Astrocyte (in vitro differentiated cells and primary cell): ENCODE measurements around the gene RNF207. TPM values are rescaled to one million over a fixed set of nuclear protein-coding genes. Genes with fewer than 3 reads are reported as not detected.

Experiments used
- DNase-seq: peaks from one replicate; pipeline ENCODE4 v3.0.0-alpha.2; 2010; ENCODE audit warnings: low read depth
- FAIRE-seq: peaks from 2 replicates; lab custom pipeline; 2011; peaks lifted over from hg19 to GRCh38; lab: Jason Lieb, UNC
- H2AFZ ChIP-seq: 2 replicates; pipeline ENCODE4 v1.6.0; 2012; ENCODE audit warnings: low read depth, low read length, inconsistent platforms
- H3K27ac ChIP-seq: 2 replicates; pipeline ENCODE4 v1.5.1; 2011; ENCODE audit warnings: low read depth, low read length, inconsistent platforms
- H3K27me3 ChIP-seq: 2 replicates; pipeline ENCODE4 v1.6.0; 2011; ENCODE audit warnings: low read length, inconsistent platforms; ENCODE audit not compliant: insufficient read depth
- H3K36me3 ChIP-seq: 2 replicates; pipeline ENCODE4 v1.5.1; 2011; ENCODE audit warnings: low read length, inconsistent platforms; ENCODE audit not compliant: insufficient read depth
- H3K4me1 ChIP-seq: 2 replicates; pipeline ENCODE4 v1.5.1; 2011; ENCODE audit warnings: low read length, inconsistent platforms; ENCODE audit not compliant: insufficient read depth
- H3K4me2 ChIP-seq: 2 replicates; pipeline ENCODE4 v1.6.0; 2012; ENCODE audit warnings: low read length, inconsistent platforms
- H3K4me3 ChIP-seq: 2 replicates; pipeline ENCODE4 v1.5.1; 2011; ENCODE audit warnings: low read depth, mild to moderate bottlenecking, low read length, inconsistent platforms; ENCODE audit not compliant: insufficient read depth
- H3K79me2 ChIP-seq: 2 replicates; pipeline ENCODE4 v1.6.0; 2012; ENCODE audit warnings: mild to moderate bottlenecking, low read length, inconsistent platforms; ENCODE audit not compliant: insufficient read depth
- H3K9ac ChIP-seq: 2 replicates; pipeline ENCODE4 v1.6.0; 2012; ENCODE audit warnings: mild to moderate bottlenecking, low read length, inconsistent platforms
- H3K9me3 ChIP-seq: 2 replicates; pipeline ENCODE4 v1.5.1; 2012; ENCODE audit warnings: low read depth, mild to moderate bottlenecking, low read length, inconsistent platforms; ENCODE audit not compliant: insufficient read depth
- H4K20me1 ChIP-seq: 2 replicates; pipeline ENCODE4 v1.6.0; 2012; ENCODE audit warnings: low read length, inconsistent platforms; ENCODE audit not compliant: insufficient read depth
- H3K27ac Mint-ChIP-seq: one replicate; pipeline ENCODE4 v1.8.0; 2021; ENCODE audit warnings: mild to moderate bottlenecking, mixed read lengths; ENCODE audit not compliant: unreplicated experiment
- H3K27me3 Mint-ChIP-seq: one replicate; pipeline ENCODE4 v1.8.0; 2021; ENCODE audit warnings: low read depth, mixed read lengths; ENCODE audit not compliant: unreplicated experiment
- H3K36me3 Mint-ChIP-seq: one replicate; pipeline ENCODE4 v1.8.0; 2021; ENCODE audit warnings: low read depth, mixed read lengths; ENCODE audit not compliant: unreplicated experiment
- H3K4me1 Mint-ChIP-seq: one replicate; pipeline ENCODE4 v1.8.0; 2021; ENCODE audit warnings: low read depth, mixed read lengths; ENCODE audit not compliant: unreplicated experiment
- H3K4me3 Mint-ChIP-seq: one replicate; pipeline ENCODE4 v1.8.0; 2021; ENCODE audit warnings: mild to moderate bottlenecking, moderate library complexity, mixed read lengths; ENCODE audit not compliant: unreplicated experiment
- H3K9me3 Mint-ChIP-seq: one replicate; pipeline ENCODE4 v1.8.0; 2021; ENCODE audit warnings: mild to moderate bottlenecking, mixed read lengths; ENCODE audit not compliant: unreplicated experiment
- EZH2 ChIP-seq: IDR thresholded peaks from 2 replicates; pipeline ENCODE4 v1.6.1; 2012; ENCODE audit warnings: mild to moderate bottlenecking, low read length, inconsistent platforms; ENCODE audit not compliant: insufficient read depth
- total RNA-seq: library from RNA; stranded (reverse); gene quantifications from 2 replicates; pipeline ENCODE4 v1.2.1, GENCODE V29; 2021
- TF ChIP-seq, protein P1 (sequence below): IDR thresholded peaks from 2 replicates; pipeline ENCODE4 v1.5.1; 2011; ENCODE audit warnings: low read depth, mild to moderate bottlenecking, inconsistent platforms, low read length, moderate library complexity; ENCODE audit not compliant: insufficient read depth

The RNF207 gene
- total RNA-seq, 1 donor from 2014 or later = 4.7 TPM

DNA sequence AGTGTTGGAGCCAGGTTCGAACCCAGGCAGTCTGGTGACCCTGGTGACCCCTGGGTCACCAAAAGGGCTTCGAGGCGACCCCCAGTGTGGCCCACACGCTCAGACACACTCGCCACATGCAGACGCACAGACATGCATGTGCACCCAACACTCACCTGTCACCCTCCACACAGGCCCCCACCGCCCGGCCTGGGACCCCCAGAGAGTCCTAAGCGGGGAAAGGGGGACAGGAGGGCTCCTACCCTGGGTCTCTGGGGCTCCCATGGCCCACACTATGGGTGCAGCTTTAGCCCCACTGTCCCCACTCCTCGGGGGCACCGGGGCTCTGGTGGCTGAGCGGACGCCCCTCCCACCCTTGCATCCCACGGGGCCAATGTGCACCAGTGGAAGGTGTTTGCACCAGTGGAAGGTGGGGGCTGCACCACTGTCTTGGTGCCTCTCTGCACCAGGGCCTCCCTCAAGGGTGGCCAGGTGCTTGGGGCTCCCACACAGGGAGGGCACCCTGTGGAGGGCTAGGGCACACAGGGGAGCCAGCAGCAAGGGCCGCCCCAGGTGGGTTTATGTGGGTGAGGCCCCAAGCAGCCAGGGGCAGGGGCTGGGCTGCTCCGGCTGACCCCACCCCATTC lies 35.7 kb upstream of the RNF207 start:
- Histone ChIP-seq H3K4me2 (no peak overlapping the region), H3K9ac (no peak overlapping the region), H4K20me1 (no peaks in the 10 kb centered on the region), H3K9me3 (peaks cover 2% of the 10 kb centered on the region), H3K36me3 (no peaks in the 10 kb centered on the region), H3K27ac (no peak overlapping the region), H3K79me2 (no peaks in the 10 kb centered on the region), H2AFZ (no peak overlapping the region), H3K4me1 (no peaks in the 10 kb centered on the region), H3K4me3 (no peak overlapping the region), H3K27me3 (no peaks in the 10 kb centered on the region)
- no peaks in the 10 kb centered on the region for H3K4me1 Mint-ChIP-seq
- H3K4me3 Mint-ChIP-seq = no peak overlapping the region
- no peaks in the 10 kb centered on the region for H3K9me3 Mint-ChIP-seq
- H3K27me3 Mint-ChIP-seq = peaks cover 50% of the 10 kb centered on the region
- DNase-seq (no peak), FAIRE-seq (no peak)
- no peaks in the 10 kb centered on the region for H3K36me3 Mint-ChIP-seq
- no peak for TF ChIP-seq EZH2
- TF ChIP-seq, protein P1, sequence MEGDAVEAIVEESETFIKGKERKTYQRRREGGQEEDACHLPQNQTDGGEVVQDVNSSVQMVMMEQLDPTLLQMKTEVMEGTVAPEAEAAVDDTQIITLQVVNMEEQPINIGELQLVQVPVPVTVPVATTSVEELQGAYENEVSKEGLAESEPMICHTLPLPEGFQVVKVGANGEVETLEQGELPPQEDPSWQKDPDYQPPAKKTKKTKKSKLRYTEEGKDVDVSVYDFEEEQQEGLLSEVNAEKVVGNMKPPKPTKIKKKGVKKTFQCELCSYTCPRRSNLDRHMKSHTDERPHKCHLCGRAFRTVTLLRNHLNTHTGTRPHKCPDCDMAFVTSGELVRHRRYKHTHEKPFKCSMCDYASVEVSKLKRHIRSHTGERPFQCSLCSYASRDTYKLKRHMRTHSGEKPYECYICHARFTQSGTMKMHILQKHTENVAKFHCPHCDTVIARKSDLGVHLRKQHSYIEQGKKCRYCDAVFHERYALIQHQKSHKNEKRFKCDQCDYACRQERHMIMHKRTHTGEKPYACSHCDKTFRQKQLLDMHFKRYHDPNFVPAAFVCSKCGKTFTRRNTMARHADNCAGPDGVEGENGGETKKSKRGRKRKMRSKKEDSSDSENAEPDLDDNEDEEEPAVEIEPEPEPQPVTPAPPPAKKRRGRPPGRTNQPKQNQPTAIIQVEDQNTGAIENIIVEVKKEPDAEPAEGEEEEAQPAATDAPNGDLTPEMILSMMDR = no peak
- no peak overlapping the region for H3K27ac Mint-ChIP-seq

DNA sequence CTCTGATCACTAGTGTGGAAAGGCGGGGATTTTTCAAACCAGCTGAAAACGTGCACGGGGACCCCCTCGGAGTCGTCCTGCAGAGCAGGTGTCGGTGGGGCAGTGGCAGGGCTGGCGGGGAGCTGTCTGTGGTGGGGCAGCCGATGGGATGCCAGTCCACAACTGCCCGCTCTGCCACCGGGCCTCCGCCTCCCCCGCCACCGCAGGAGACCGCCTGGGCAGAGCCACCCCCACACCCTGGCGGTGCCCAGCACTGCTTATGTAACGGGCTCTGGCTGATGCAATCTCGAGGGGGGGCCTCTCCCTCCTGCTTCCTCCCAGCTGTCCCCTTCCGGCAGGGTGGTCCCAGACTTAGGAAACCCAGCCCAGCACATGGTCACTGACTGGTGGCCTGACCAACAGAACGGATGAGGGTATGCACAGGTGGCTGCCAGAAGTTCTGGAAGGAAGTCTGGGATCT lies 35.1 kb upstream of the RNF207 start:
- H3K27ac Mint-ChIP-seq = no peak overlapping the region
- no peaks in the 10 kb centered on the region for H3K4me1 ChIP-seq
- H3K27me3 Mint-ChIP-seq = peaks cover 46% of the 10 kb centered on the region
- no peak overlapping the region for H3K4me3 ChIP-seq
- no peak overlapping the region for H3K4me2 ChIP-seq
- FAIRE-seq (no peak), DNase-seq (no peak)
- no peaks in the 10 kb centered on the region for H3K9me3 Mint-ChIP-seq
- H3K9ac ChIP-seq = no peak overlapping the region
- no peak overlapping the region for H3K27ac ChIP-seq
- TF ChIP-seq, protein P1 = no peak
- TF ChIP-seq EZH2 = no peak
- peaks cover 6% of the 10 kb centered on the region for H3K9me3 ChIP-seq
- H4K20me1 ChIP-seq = no peaks in the 10 kb centered on the region
- H3K4me3 Mint-ChIP-seq = no peak overlapping the region
- no peaks in the 10 kb centered on the region for H3K79me2 ChIP-seq
- no peaks in the 10 kb centered on the region for H3K27me3 ChIP-seq
- no peaks in the 10 kb centered on the region for H3K4me1 Mint-ChIP-seq
- H3K36me3 Mint-ChIP-seq = no peaks in the 10 kb centered on the region
- no peak overlapping the region for H2AFZ ChIP-seq
- H3K36me3 ChIP-seq = no peaks in the 10 kb centered on the region

DNA sequence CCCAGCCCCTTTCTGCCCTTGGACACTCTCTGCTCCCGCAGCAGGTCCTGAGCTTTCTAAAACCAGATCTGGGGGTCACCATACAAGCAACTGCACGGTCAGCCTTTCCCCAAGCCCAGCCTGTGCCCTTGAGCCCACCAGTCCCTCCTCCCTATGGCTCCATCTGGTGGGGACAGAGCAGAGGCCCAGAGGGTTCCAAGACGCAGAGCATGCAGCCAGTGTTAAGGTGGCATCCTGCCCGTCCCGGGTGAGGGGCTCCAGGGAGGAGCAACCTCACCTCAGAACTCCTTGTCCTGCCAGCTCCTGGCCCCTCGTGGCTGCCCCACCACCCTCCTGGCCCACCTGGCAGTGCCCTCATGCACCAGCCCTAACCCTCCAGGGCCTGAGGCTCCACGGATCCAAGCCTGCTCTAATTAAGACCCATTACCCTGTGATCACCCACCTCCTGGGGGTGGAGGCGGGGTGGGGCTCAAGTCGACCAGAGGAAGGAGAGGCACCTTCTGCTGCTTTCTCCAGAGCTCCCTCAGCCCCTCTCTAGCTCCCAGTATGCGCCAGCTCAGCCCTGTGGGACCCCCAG lies 34.3 kb upstream of the RNF207 start:
- H3K4me3 Mint-ChIP-seq = no peak overlapping the region
- DNase-seq (no peak), FAIRE-seq (no peak)
- Histone ChIP-seq H2AFZ (no peak overlapping the region), H3K4me1 (no peaks in the 10 kb centered on the region), H3K9me3 (peaks cover 6% of the 10 kb centered on the region), H3K9ac (no peak overlapping the region), H3K27me3 (peaks cover 7% of the 10 kb centered on the region), H3K79me2 (no peaks in the 10 kb centered on the region), H4K20me1 (no peaks in the 10 kb centered on the region), H3K4me2 (no peak overlapping the region), H3K27ac (no peak overlapping the region), H3K36me3 (no peaks in the 10 kb centered on the region), H3K4me3 (no peak overlapping the region)
- no peak overlapping the region for H3K27ac Mint-ChIP-seq
- no peaks in the 10 kb centered on the region for H3K4me1 Mint-ChIP-seq
- H3K36me3 Mint-ChIP-seq = no peaks in the 10 kb centered on the region
- H3K27me3 Mint-ChIP-seq = peaks cover 41% of the 10 kb centered on the region
- no peaks in the 10 kb centered on the region for H3K9me3 Mint-ChIP-seq
- TF ChIP-seq, protein P1 = peak; percentile 11
- TF ChIP-seq EZH2 = no peak
